ENCODE measurements around the gene LAMA1.

LAMA1 gene

GRCh38 chr18:6971823-6972478 is 145.6 kb downstream of the LAMA1 start:
- DNase-seq (ENCODE audit: low read depth), result no peak
- H3K4me3 ChIP-seq (ENCODE audit: low read depth, low read length), result no peak overlapping the region
- no peak for TF ChIP-seq CTCF (IDR thresholded peaks at IDR 0.05; ENCODE audit: low read depth, low read length, missing control alignments)
- in situ Hi-C loops (cut with HindIII; ENCODE audit: low sequenced_read_pairs), result no loop called here

- in situ Hi-C loops (cut with HindIII; ENCODE audit: low sequenced_read_pairs), result no loop called here
- no peak overlapping the region for H3K4me3 ChIP-seq (ENCODE audit: low read depth, low read length)
- TF ChIP-seq CTCF (IDR thresholded peaks at IDR 0.05; ENCODE audit: low read depth, low read length, missing control alignments), result no peak
- DNase-seq (ENCODE audit: low read depth), result no peak
These were observed 154.0 kb downstream of the LAMA1 start for GRCh38 chr18:6963452-6964097.

- no peak overlapping the region for H3K4me3 ChIP-seq (ENCODE audit: low read depth, low read length)
- no peak for TF ChIP-seq CTCF (IDR thresholded peaks at IDR 0.05; ENCODE audit: low read depth, low read length, missing control alignments)
- in situ Hi-C loops (cut with HindIII; ENCODE audit: low sequenced_read_pairs), result no loop called here
- no peak for DNase-seq (ENCODE audit: low read depth)
These were observed 154.8 kb downstream of the LAMA1 start for GRCh38 chr18:6962571-6963451.

GRCh38 chr18:6961331-6961730 is 156.3 kb downstream of the LAMA1 start:
- in situ Hi-C loops (cut with HindIII; ENCODE audit: low sequenced_read_pairs), result no loop called here
- no peak for DNase-seq (ENCODE audit: low read depth)
- no peak for TF ChIP-seq CTCF (IDR thresholded peaks at IDR 0.05; ENCODE audit: low read depth, low read length, missing control alignments)
- no peak overlapping the region for H3K4me3 ChIP-seq (ENCODE audit: low read depth, low read length)

GRCh38 chr18:6960656-6961055 is 156.9 kb downstream of the LAMA1 start:
- H3K4me3 ChIP-seq (ENCODE audit: low read depth, low read length), result no peak overlapping the region
- DNase-seq (ENCODE audit: low read depth), result no peak
- no peak for TF ChIP-seq CTCF (IDR thresholded peaks at IDR 0.05; ENCODE audit: low read depth, low read length, missing control alignments)
- in situ Hi-C loops (cut with HindIII; ENCODE audit: low sequenced_read_pairs), result no loop called here

GRCh38 chr18:6960124-6960523 is 157.5 kb downstream of the LAMA1 start:
- in situ Hi-C loops (cut with HindIII; ENCODE audit: low sequenced_read_pairs), result no loop called here
- no peak overlapping the region for H3K4me3 ChIP-seq (ENCODE audit: low read depth, low read length)
- TF ChIP-seq CTCF (IDR thresholded peaks at IDR 0.05; ENCODE audit: low read depth, low read length, missing control alignments), result no peak
- DNase-seq (ENCODE audit: low read depth), result no peak
